Motor neuron (in vitro differentiated cells): ENCODE measurements around the gene TNFRSF14. TPM values are rescaled to one million over a fixed set of nuclear protein-coding genes. Genes with fewer than 3 reads are reported as not detected.

Experiments
- ATAC-seq, 8 experiments: fragments of 200-7000 bp; cut with Tn5 transposase; replicated peaks in 6 of 8; 2 replicates each; pipeline ENCODE4 v1.8.0; 2021; ENCODE audit warnings: mild to moderate bottlenecking in 8 of 8, moderate library complexity in 8 of 8
- H3K27ac ChIP-seq, 2 donors: fragments of 250-450 bp; sonication (Bioruptor Pico); 2 replicates each; pipeline ENCODE4 v1.9.0; 2021; ENCODE audit warnings: antibody characterized with exemption in 2 of 2, mild to moderate bottlenecking in 2 of 2, moderate library complexity in 1 of 2
- H3K4me1 ChIP-seq, 2 donors: fragments of 250-450 bp; sonication (Bioruptor Pico); replicated peaks in 1 of 2; 2 replicates each; pipeline ENCODE4 v1.6.1; 2021; ENCODE audit warnings: antibody characterized with exemption in 2 of 2, mild to moderate bottlenecking in 2 of 2, moderate library complexity in 1 of 2
- H3K4me3 ChIP-seq, 5 donors: fragments of 250-450 bp; sonication (Bioruptor Pico); 2 replicates each; pipeline ENCODE4 v1.9.0; 2021; ENCODE audit warnings: antibody characterized with exemption in 5 of 5, mild to moderate bottlenecking in 5 of 5, moderate library complexity in 4 of 5
- WGBS, 10 experiments: fragments of 450-650 bp; shearing (Covaris generic); methylation state at CpG; one replicate each; pipeline ENCODE4 v1.0.0; 2022; 5-methylcytosine and 5-hydroxymethylcytosine counted together
- in situ Hi-C, 9 experiments: fragments of 400-800 bp; cut with MboI; loops; one replicate each; pipeline ENCODE4 v1.15.0; 2021; ENCODE audit warnings: low sequenced_read_pairs in 9 of 9, low pct_unique_long_range_greater_than_20kb in 2 of 9; ENCODE audit not compliant: unreplicated experiment in 9 of 9
- total RNA-seq, 8 experiments: library from RNA; unstranded; fragments of 300-600 nt; gene quantifications; 2 replicates each; pipeline versions ENCODE4 v1.2.3 to v1.2.4, GENCODE V29; 2022

TNFRSF14 gene
- total RNA-seq, 8 experiments from 2014 or later = 0.22 to 48.5 (median 3.2) TPM

- WGBS, 10 experiments = 52 to 96% (median 83%) methylated on average over 2 to 15 of the region's 34 CpGs; no CpG with 5 or more reads in 5 of the 10 experiments
- H3K27ac ChIP-seq = no peak overlapping the region
- H3K4me1 ChIP-seq = peaks cover 0 to 12% of the 10 kb centered on the region in 2 donors
- no peak for ATAC-seq
- H3K4me3 ChIP-seq = no peak overlapping the region
- in situ Hi-C loops = no loop called here
Observed at GRCh38 chr1:2609319-2610035, 53.3 kb downstream of the TNFRSF14 start.

- H3K27ac ChIP-seq = no peak overlapping the region
- peak in 2 of 8 experiments; percentile 0 to 6 for ATAC-seq
- H3K4me1 ChIP-seq = peaks cover 0 to 12% of the 10 kb centered on the region in 2 donors
- H3K4me3 ChIP-seq = peak overlapping the region in 1 of 5 donors; percentile 26
- in situ Hi-C loops = no loop called here
- 25 to 80% (median 58%) methylated on average over 3 to 14 of the region's 21 CpGs; no CpG with 5 or more reads in 2 of the 10 experiments for WGBS, 10 experiments
Observed at GRCh38 chr1:2610036-2610959, 54.1 kb downstream of the TNFRSF14 start.

DNA sequence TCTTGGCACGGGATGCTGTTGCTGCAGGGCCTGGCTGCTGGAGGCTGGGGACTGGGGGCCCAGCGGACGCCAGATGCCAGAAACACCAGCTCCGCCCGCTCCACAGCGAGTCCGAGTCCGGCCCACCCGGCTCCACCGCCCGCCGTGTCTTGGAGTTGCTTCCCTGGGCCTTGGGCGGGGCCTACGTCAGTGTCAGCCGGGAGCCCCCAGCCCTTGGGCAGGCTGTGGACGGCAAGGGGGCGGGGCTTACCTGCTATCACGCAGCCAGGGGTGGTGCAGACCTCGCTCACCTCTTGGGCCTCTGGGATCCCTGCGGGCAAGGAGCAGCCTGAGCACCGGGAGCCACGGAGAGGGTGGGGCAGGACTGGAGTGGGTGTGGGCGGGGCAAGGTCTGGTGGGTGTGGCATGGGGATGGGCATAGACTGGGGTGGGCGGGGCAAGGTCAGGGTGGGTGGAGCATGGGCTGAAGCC lies 54.9 kb downstream of the TNFRSF14 start:
- Histone ChIP-seq H3K4me1 (peaks cover 0 to 12% of the 10 kb centered on the region in 2 donors), H3K27ac (no peak overlapping the region), H3K4me3 (peak overlapping the region in 3 of 5 donors; percentile 5 to 26 (median 9))
- peak; percentile 75 to 94 (median 92) for ATAC-seq
- in situ Hi-C loops = no loop called here
- 7 to 42% (median 25%) methylated on average over 2 to 11 of the region's 24 CpGs; no CpG with 5 or more reads in 6 of the 10 experiments for WGBS, 10 experiments

- Histone ChIP-seq H3K4me1 (peaks cover 0 to 12% of the 10 kb centered on the region in 2 donors), H3K27ac (no peak overlapping the region), H3K4me3 (peak overlapping the region in 1 of 5 donors; percentile 9)
- WGBS, 10 experiments = 76 to 100% methylated on average over 2 to 9 of the region's 19 CpGs; no CpG with 5 or more reads in 8 of the 10 experiments
- no peak for ATAC-seq
- in situ Hi-C loops = no loop called here
Observed at GRCh38 chr1:2611621-2612437, 55.7 kb downstream of the TNFRSF14 start.

DNA sequence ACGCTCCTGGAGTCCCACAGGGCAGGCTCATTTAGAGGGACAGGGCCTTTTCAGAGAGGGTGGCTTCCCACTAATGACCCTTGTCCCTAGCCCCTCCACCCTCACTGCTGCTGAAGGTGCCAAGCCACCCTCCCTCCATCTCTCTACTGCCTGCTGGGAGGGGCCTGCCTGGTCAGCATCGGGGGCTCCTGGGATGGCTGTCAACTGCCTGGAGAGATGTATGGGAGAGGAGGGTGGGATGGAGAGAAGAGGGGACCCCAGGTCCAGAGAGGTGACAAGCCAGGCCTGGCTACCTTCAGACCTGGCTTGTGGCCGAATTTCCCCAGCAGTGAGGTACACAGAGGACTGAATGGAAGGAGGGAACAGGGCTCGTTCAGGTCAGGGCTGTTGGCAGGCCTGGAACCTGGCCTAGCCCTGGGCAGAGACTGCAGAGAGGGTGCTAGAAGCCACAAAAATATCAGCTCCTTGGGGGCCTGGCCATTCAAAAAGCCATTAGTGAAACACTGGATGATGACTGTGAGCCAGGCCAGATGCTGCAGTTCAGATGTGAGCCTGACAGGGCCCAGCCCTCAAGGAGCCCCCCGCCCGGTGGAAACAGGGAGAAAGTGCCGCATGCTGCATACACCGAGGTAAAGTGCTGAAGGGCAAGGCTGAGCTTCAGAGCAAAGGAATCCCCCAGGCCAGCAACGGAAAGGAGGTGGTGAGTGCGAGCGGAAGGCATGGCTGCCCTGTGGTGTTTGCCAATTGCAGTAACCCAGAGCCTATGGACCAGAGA lies 56.6 kb downstream of the TNFRSF14 start:
- in situ Hi-C loops = no loop called here
- peaks cover 0 to 12% of the 10 kb centered on the region in 2 donors for H3K4me1 ChIP-seq
- no peak overlapping the region for H3K4me3 ChIP-seq
- no peak overlapping the region for H3K27ac ChIP-seq
- 0 to 81% (median 50%) methylated on average over 2 to 6 of the region's 11 CpGs; no CpG with 5 or more reads in 5 of the 10 experiments for WGBS, 10 experiments
- ATAC-seq = no peak

Other genes with a start within 250 kb of the TNFRSF14 start
- 10 to 100 TPM; 13.5 to 28.6 (median 21.8) TPM for gene MORN1, start 164.8 kb upstream of the TNFRSF14 start, total RNA-seq
- 100 to 1,000 TPM in 2 of 8 experiments, 10 to 100 TPM in 6; 57.8 to 165 (median 86.4) TPM for gene RER1, start 164.5 kb upstream of the TNFRSF14 start, total RNA-seq
- 10 to 100 TPM; 11.3 to 27.8 (median 20.9) TPM for gene PEX10, start 143.8 kb upstream of the TNFRSF14 start, total RNA-seq
- 1 to 10 TPM in 7 of 8 experiments, under 1 TPM in 1; 0.51 to 7.4 (median 4.9) TPM for gene PLCH2, start 80.1 kb upstream of the TNFRSF14 start, total RNA-seq
- 10 to 100 TPM; 24.9 to 44.0 (median 37.3) TPM for gene PANK4, start 29.8 kb upstream of the TNFRSF14 start, total RNA-seq
- gene HES5, start 26.1 kb upstream of the TNFRSF14 start, total RNA-seq = 100 to 1,000 TPM in 1 of 8 experiments, 10 to 100 TPM in 3, under 1 TPM in 2, not detected in 2; 0.71 to 238 (median 36.3) TPM
- 10 to 100 TPM in 7 of 8 experiments, 1 to 10 TPM in 1; 9.7 to 33.4 (median 18.6) TPM for gene PRXL2B, start 30.4 kb downstream of the TNFRSF14 start, total RNA-seq
- gene MMEL1, start 76.6 kb downstream of the TNFRSF14 start, total RNA-seq = 1 to 10 TPM in 3 of 8 experiments, under 1 TPM in 2, not detected in 3; 0.71 to 3.2 (median 1.1) TPM
- 1 to 10 TPM in 1 of 8 experiments, under 1 TPM in 7; 0.16 to 1.2 (median 0.47) TPM for gene TTC34, start 245.3 kb downstream of the TNFRSF14 start, total RNA-seq